AG09309 (cell line): ENCODE data around the gene VPS13D.

Experiments
- DNase-seq: peaks from one replicate; pipeline ENCODE4 v3.0.0-alpha.2; 2010; ENCODE audit warnings: low read depth
- H3K4me3 ChIP-seq: 2 replicates; pipeline ENCODE4 v1.5.1; 2011; ENCODE audit warnings: mild to moderate bottlenecking, low read depth, low read length, moderate library complexity; ENCODE audit not compliant: control insufficient read depth
- TF ChIP-seq, protein P1 (sequence below): IDR thresholded peaks from 2 replicates; pipeline ENCODE4 v1.5.1; 2011; ENCODE audit warnings: mild to moderate bottlenecking, low read depth, low read length, inconsistent platforms; ENCODE audit not compliant: insufficient read depth, control insufficient read depth; ENCODE audit errors: missing control alignments

VPS13D gene

DNA sequence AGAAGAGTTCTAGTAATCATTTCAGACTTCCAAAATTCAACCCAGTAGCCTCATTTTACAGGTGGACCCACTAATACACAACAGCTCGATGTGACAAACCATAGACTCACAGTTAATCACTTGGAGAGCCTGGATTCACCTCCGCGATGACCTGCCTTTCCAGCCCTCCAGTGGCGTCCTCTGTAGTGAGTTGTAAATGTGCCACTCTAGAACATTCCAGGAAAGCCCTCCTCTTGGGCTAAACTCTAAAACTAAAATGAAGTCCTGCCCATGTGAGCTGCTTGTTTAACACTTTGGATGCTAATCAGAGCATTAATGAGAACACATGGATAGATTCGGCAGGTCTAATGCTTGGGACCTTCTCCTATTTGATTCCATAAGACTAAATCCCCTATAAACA, 247.5 kb downstream of the VPS13D start:
- no peak for DNase-seq

DNA sequence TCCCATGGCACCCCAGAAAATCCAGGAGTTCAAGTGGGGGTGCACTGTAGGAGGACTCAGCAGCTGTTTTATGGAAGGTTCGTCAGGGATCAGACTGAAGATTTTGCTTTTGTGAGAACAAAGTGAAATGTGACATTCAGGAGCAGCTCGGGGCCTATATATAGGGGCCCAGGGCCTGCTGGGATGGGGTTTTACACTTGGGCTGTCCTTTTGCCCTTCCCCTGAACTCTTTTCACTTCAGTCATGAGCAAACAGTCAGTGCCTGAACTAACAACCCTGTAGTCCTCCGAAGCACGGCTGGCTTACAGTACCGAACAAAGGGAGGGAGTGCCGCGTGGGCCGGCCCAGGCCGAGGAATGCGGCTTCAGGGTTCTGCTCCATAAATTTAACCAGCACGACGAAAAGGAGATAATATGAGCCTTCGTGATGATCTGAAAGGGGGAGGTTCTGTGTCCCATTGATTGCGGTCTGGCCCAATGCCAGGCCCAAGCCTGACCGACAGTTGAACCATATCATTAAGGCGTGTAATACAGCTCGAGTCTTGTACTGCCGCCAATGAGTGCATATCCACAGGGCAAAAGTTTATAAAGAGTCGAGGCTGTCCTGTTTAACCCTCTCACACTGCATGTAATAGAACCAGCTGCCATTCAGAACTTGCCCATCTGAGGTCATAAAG, 248.2 kb downstream of the VPS13D start:
- TF ChIP-seq, protein P1, sequence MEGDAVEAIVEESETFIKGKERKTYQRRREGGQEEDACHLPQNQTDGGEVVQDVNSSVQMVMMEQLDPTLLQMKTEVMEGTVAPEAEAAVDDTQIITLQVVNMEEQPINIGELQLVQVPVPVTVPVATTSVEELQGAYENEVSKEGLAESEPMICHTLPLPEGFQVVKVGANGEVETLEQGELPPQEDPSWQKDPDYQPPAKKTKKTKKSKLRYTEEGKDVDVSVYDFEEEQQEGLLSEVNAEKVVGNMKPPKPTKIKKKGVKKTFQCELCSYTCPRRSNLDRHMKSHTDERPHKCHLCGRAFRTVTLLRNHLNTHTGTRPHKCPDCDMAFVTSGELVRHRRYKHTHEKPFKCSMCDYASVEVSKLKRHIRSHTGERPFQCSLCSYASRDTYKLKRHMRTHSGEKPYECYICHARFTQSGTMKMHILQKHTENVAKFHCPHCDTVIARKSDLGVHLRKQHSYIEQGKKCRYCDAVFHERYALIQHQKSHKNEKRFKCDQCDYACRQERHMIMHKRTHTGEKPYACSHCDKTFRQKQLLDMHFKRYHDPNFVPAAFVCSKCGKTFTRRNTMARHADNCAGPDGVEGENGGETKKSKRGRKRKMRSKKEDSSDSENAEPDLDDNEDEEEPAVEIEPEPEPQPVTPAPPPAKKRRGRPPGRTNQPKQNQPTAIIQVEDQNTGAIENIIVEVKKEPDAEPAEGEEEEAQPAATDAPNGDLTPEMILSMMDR = no peak
- no peak overlapping the region for H3K4me3 ChIP-seq
- DNase-seq = peak; percentile 98

More for the DNA sequence above, 247.5 kb downstream of the VPS13D start:
- TF ChIP-seq, protein P1 = no peak
- no peak overlapping the region for H3K4me3 ChIP-seq

DNA sequence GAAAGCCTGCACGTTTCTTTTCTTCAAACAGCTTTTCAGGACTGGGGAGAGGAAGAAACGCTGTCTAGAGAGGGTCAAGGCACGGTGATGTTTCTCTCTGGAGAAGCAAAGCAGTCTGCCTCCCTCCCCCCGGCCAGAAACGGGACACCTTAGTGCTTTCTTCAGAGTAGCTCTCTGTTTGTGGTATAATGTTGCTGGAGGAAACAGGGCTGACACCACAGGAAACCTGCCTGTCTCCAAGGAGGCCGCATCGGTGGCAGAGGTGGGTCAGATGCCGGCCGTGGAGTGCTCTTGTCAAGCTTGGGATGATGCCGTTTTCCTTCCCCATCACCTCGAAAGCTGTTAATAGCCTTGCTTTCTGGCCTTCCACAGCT, 248.8 kb downstream of the VPS13D start:
- H3K4me3 ChIP-seq = no peak overlapping the region
- no peak for DNase-seq
- TF ChIP-seq, protein P1 = no peak

DNA sequence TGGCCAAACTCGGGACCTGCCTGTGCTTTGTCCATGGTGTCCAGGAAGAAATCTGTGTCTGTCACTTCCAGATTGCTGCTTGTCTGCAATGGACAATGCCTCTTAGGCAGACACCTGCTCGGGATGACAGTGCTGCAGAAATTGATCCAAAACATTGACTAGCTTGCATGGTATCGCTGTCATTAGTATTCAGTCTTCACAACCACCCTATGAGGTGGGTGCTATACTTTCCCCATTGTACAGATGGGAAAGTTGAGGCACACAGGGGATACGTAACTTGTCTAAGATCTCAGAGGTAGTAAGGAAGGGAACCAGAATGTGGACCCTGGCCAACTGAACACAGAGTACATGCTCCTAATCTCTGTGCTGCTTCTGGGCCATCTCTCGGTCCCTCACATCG, 249.5 kb downstream of the VPS13D start:
- TF ChIP-seq, protein P1 = no peak
- H3K4me3 ChIP-seq = no peak overlapping the region
- no peak for DNase-seq

DNA sequence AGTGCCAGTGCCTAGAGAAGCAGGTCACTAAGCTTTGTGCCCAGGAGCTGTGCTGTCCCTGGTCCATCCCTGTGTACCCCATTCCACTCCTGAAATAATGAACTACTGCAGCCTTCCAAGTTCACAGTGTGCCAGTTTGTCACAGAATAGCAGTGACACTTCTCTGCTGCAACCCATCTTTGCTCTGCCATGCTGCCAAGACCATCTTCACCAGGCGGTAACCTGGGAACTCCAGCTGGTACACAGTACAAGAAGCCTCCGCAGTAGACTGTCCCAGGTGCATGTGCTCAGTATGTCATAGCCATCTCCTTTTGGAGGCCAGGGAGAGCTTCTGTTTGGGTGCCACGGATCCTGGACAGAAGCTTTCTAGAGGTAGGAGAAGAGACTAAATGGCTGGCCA, 250.2 kb downstream of the VPS13D start:
- no peak overlapping the region for H3K4me3 ChIP-seq
- TF ChIP-seq, protein P1 = no peak
- no peak for DNase-seq

DNA sequence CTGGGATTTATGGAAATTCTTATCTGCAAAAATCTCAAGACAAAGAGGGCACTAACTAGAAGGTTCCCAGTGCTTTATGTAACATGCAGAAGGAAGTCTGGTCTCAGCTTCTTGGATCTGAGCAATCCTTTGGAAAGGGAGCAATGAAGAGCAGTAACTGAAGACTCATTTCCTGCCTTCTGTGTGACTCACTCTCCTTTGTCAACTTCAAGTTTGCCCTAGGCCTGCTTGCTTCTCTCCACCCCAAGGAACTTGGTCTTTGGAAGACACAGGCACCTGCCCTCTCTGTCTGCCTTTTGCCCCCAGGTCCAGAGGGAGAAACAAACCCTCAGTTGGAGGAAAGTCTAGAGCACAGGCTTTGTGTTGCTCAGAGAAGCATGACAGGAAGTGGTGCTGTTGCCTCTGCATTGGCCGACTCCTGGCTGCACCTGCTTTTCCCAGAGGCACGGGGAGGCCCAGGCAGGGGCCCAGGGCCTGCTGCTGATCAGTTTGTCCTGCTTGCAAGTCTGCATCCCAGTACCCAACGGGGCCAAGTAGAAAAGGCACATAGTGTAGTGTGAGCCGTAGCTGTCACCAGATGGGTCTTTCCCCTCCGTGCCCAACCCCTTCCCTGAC, 251.0 kb downstream of the VPS13D start:
- H3K4me3 ChIP-seq = no peak overlapping the region
- TF ChIP-seq, protein P1 = no peak
- DNase-seq = peak; percentile 93
